Testis (tissue), 3 donors: ENCODE measurements around the gene PTPRG. TPM values are rescaled to one million over a fixed set of nuclear protein-coding genes. Genes with fewer than 3 reads are reported as not detected.

Experiments
- DNase-seq: peaks from one replicate; pipeline ENCODE4 v3.0.0-alpha.2; 2019
- H3K27ac ChIP-seq, 2 donors: fragments of 200-600 bp; sonication (generic); one replicate each; pipeline ENCODE4 v1.5.1; 2019
- H3K27me3 ChIP-seq: fragments of 200-600 bp; sonication (generic); one replicate; pipeline ENCODE4 v1.5.1; 2019
- H3K36me3 ChIP-seq: fragments of 200-600 bp; sonication (generic); one replicate; pipeline ENCODE4 v1.5.1; 2017; ENCODE audit warnings: low read depth; ENCODE audit errors: missing control alignments
- H3K4me1 ChIP-seq: fragments of 200-600 bp; sonication (generic); one replicate; pipeline ENCODE4 v1.5.1; 2019
- H3K4me3 ChIP-seq, 2 donors: fragments of 200-600 bp; sonication (generic); one replicate each; pipeline ENCODE4 v1.5.1; 2017 to 2019
- H3K9me3 ChIP-seq: fragments of 200-600 bp; sonication (generic); one replicate; pipeline ENCODE4 v1.5.1; 2017
- CTCF ChIP-seq, 3 experiments: fragments of 450-650 bp in 2 of 3; fragments of 200-600 bp in 1 of 3; sonication (generic) in 1 of 3; IDR thresholded peaks; one replicate each; pipeline ENCODE4 v1.5.1; 2016 to 2019; ENCODE audit warnings: antibody characterized with exemption in 3 of 3, mild to moderate bottlenecking in 2 of 3, moderate library complexity in 1 of 3
- POLR2A ChIP-seq: fragments of 450-650 bp; IDR thresholded peaks from one replicate; pipeline ENCODE4 v1.6.1; 2017; ENCODE audit warnings: antibody characterized with exemption, mild to moderate bottlenecking, moderate library complexity
- WGBS, 2 donors: methylation state at CpG; one replicate each; pipeline ENCODE4 v1.1.5; 2018; 5-methylcytosine and 5-hydroxymethylcytosine counted together
- intact Hi-C: fragments of 100-400 bp; cut with DNase I; formaldehyde crosslinking; loops from one replicate; pipeline ENCODE4 v1.15.1; 2023; ENCODE audit warnings: low total_unique reads
- polyA plus RNA-seq: library from polyadenylated mRNA; stranded (reverse); fragments of 350-450 nt; fragmentation: Illumina TruSeq; extraction: RNeasy Lipid Tissue Mini Kit (QIAGEN cat#74804); gene quantifications from one replicate; pipeline ENCODE4 v1.2.3, GENCODE V29; 2014; ENCODE audit warnings: low read depth, low replicate concordance; ENCODE audit not compliant: insufficient read depth
- total RNA-seq, 2 donors: library from RNA; depleted of rRNA; stranded (reverse); fragments of >200 nt; gene quantifications; one replicate each; pipeline ENCODE4 v1.2.3, GENCODE V29; 2016

The PTPRG gene
- total and polyA plus RNA-seq, 3 donors from 2014 or later: 26.3 to 107 (median 75.4) TPM

- no peaks in the 10 kb centered on the region for H3K36me3 ChIP-seq
- TF ChIP-seq POLR2A (no peak), CTCF (IDR thresholded peaks at IDR 0.05) (no peak)
- intact Hi-C loops: no loop called here
- no peak overlapping the region for H3K4me3 ChIP-seq
- 86 to 94% methylated on average over 2 of the region's 2 CpGs for WGBS, 2 donors
- no peak for DNase-seq
- H3K27me3 ChIP-seq: no peaks in the 10 kb centered on the region
- H3K4me1 ChIP-seq: peaks cover 7% of the 10 kb centered on the region
- H3K27ac ChIP-seq: no peak overlapping the region
- H3K9me3 ChIP-seq: no peaks in the 10 kb centered on the region
Observed at GRCh38 chr3:61857297-61857696, 295.9 kb downstream of the PTPRG start.

- TF ChIP-seq POLR2A (no peak), CTCF (IDR thresholded peaks at IDR 0.05) (peak in 1 of 3 experiments; percentile 31)
- Histone ChIP-seq H3K27ac (no peak overlapping the region), H3K4me3 (no peak overlapping the region), H3K36me3 (no peaks in the 10 kb centered on the region), H3K27me3 (no peaks in the 10 kb centered on the region), H3K9me3 (no peaks in the 10 kb centered on the region), H3K4me1 (peaks cover 7% of the 10 kb centered on the region)
- no peak for DNase-seq
- WGBS, 2 donors: 14 to 24% methylated on average over 2 of the region's 2 CpGs
- intact Hi-C loops: no loop called here
Observed at GRCh38 chr3:61858054-61858453, 296.7 kb downstream of the PTPRG start.

- DNase-seq: no peak
- Histone ChIP-seq H3K9me3 (no peaks in the 10 kb centered on the region), H3K4me3 (no peak overlapping the region), H3K4me1 (peaks cover 5% of the 10 kb centered on the region), H3K27ac (no peak overlapping the region), H3K27me3 (no peaks in the 10 kb centered on the region), H3K36me3 (no peaks in the 10 kb centered on the region)
- TF ChIP-seq POLR2A: no peak
- no peak for TF ChIP-seq CTCF (IDR thresholded peaks at IDR 0.05)
- intact Hi-C loops: loop anchor here (5.0 kb wide), 1 partner anchor 326 kb away; no protein-coding TSS in a partner anchor
- 94 to 100% methylated on average over 1 of the region's 1 CpG for WGBS, 2 donors
Observed at GRCh38 chr3:61861410-61861809, 300.0 kb downstream of the PTPRG start.

- H3K27ac ChIP-seq: no peak overlapping the region
- intact Hi-C loops: loop anchor here (5.0 kb wide), 1 partner anchor 325 kb away; no protein-coding TSS in a partner anchor
- no peak for DNase-seq
- H3K27me3 ChIP-seq: no peaks in the 10 kb centered on the region
- H3K9me3 ChIP-seq: no peaks in the 10 kb centered on the region
- WGBS, 2 donors: 72 to 81% methylated on average over 7 of the region's 7 CpGs
- TF ChIP-seq CTCF (IDR thresholded peaks at IDR 0.05) (no peak), POLR2A (no peak)
- H3K4me1 ChIP-seq: peaks cover 5% of the 10 kb centered on the region
- no peak overlapping the region for H3K4me3 ChIP-seq
- no peaks in the 10 kb centered on the region for H3K36me3 ChIP-seq
Observed at GRCh38 chr3:61862614-61863289, 301.4 kb downstream of the PTPRG start.

GRCh38 chr3:61863579-61863978, 302.2 kb downstream of the PTPRG start:
- H3K27me3 ChIP-seq: no peaks in the 10 kb centered on the region
- no peak overlapping the region for H3K27ac ChIP-seq
- H3K36me3 ChIP-seq: no peaks in the 10 kb centered on the region
- no peaks in the 10 kb centered on the region for H3K9me3 ChIP-seq
- TF ChIP-seq POLR2A (no peak), CTCF (IDR thresholded peaks at IDR 0.05) (no peak)
- intact Hi-C loops: loop anchor here (5.0 kb wide), 1 partner anchor 324 kb away; no protein-coding TSS in a partner anchor
- WGBS, 2 donors: 43 to 74% methylated on average over 1 of the region's 1 CpG
- no peak for DNase-seq
- peaks cover 5% of the 10 kb centered on the region for H3K4me1 ChIP-seq
- H3K4me3 ChIP-seq: no peak overlapping the region
